ENCODE measurements around the gene TAF11L6. TPM values are rescaled to one million over a fixed set of nuclear protein-coding genes. Genes with fewer than 3 reads are reported as not detected.
"Not testable (repeated sequence)": the region's sequence is repeated elsewhere in the genome, so short reads cannot be mapped to it uniquely, and the experiment has no call there.

Gene TAF11L6
- total RNA-seq = not detected

- H3K27me3 Mint-ChIP-seq; H3K4me3 Mint-ChIP-seq; H3K36me3 Mint-ChIP-seq (ENCODE audit: low read depth); H3K4me1 Mint-ChIP-seq; H3K9me3 Mint-ChIP-seq; DNase-seq; H3K27ac Mint-ChIP-seq; POLR2A ChIA-PET; CTCF ChIA-PET: not testable (repeated sequence)
Measured at GRCh38 chr5:17528369-17528768, at the start of gene TAF11L6. TAF11L6 (plus strand) TSS chr5:17528669.

- POLR2A ChIA-PET = no interaction called here
- no peak for DNase-seq
- Mint-ChIP-seq H3K4me1 (no peaks in the 10 kb centered on the region), H3K27ac (no peak overlapping the region), H3K4me3 (no peak overlapping the region), H3K9me3 (peaks cover 4% of the 10 kb centered on the region), H3K36me3 (ENCODE audit: low read depth) (no peaks in the 10 kb centered on the region), H3K27me3 (no peaks in the 10 kb centered on the region)
- CTCF ChIA-PET = no interaction called here
Measured at GRCh38 chr5:17481378-17481777, 47.1 kb upstream of the TAF11L6 start.

GRCh38 chr5:17482790-17483189 lies 45.7 kb upstream of the TAF11L6 start:
- ChIA-PET CTCF (no interaction called here), POLR2A (no interaction called here)
- DNase-seq = no peak
- Mint-ChIP-seq H3K4me1 (no peaks in the 10 kb centered on the region), H3K27ac (no peak overlapping the region), H3K27me3 (no peaks in the 10 kb centered on the region), H3K9me3 (peaks cover 2% of the 10 kb centered on the region), H3K4me3 (no peak overlapping the region), H3K36me3 (ENCODE audit: low read depth) (no peaks in the 10 kb centered on the region)

GRCh38 chr5:17486464-17487173 lies 41.9 kb upstream of the TAF11L6 start:
- DNase-seq; CTCF ChIA-PET; H3K4me1 Mint-ChIP-seq; H3K9me3 Mint-ChIP-seq; H3K36me3 Mint-ChIP-seq (ENCODE audit: low read depth); H3K27me3 Mint-ChIP-seq; POLR2A ChIA-PET; H3K4me3 Mint-ChIP-seq; H3K27ac Mint-ChIP-seq: not testable (repeated sequence)

DNA sequence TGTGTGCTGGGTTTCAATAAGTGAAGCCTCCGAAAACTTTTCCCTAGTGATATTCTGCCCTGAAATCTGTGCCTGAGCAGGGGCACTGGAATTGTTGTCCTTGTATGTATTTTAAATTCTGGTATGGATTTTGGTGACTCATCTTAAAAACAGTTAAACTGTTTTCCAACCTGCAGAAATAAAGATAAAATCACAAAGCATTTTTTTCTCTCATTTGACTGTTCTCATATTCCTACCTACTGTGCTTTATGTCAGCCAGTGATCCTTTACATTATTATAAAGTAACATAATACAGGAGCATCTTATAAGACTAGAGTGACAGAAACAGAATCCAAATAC lies 41.3 kb upstream of the TAF11L6 start:
- peaks cover 3% of the 10 kb centered on the region for H3K9me3 Mint-ChIP-seq
- no peaks in the 10 kb centered on the region for H3K36me3 Mint-ChIP-seq (ENCODE audit: low read depth)
- no peak for DNase-seq
- H3K27me3 Mint-ChIP-seq = no peaks in the 10 kb centered on the region
- ChIA-PET POLR2A (no interaction called here), CTCF (no interaction called here)
- H3K4me3 Mint-ChIP-seq = no peak overlapping the region
- no peak overlapping the region for H3K27ac Mint-ChIP-seq
- no peaks in the 10 kb centered on the region for H3K4me1 Mint-ChIP-seq

DNA sequence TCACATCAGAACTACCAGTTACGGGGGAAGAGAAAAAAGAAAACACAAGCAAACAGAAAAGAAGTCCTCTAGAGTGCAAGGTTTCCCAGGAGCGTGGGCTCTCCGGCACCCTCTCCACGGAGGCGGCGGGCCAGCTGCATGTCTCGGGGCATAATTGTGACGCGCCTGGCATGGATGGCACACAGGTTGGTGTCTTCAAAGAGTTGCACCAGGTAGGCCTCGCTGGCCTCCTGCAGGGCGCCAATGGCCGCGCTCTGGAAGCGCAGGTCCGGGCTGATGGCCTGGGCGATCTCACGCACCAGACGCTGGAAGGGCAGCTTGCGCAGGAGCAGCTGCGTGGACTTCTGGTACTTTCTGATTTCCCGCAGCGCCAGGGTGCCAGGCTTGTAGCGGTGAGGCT lies 37.2 kb upstream of the TAF11L6 start:
- H3K9me3 Mint-ChIP-seq = peaks cover 21% of the 10 kb centered on the region
- DNase-seq; H3K4me1 Mint-ChIP-seq; H3K4me3 Mint-ChIP-seq; H3K36me3 Mint-ChIP-seq (ENCODE audit: low read depth); H3K27ac Mint-ChIP-seq; H3K27me3 Mint-ChIP-seq; POLR2A ChIA-PET; CTCF ChIA-PET: not testable (repeated sequence)

DNA sequence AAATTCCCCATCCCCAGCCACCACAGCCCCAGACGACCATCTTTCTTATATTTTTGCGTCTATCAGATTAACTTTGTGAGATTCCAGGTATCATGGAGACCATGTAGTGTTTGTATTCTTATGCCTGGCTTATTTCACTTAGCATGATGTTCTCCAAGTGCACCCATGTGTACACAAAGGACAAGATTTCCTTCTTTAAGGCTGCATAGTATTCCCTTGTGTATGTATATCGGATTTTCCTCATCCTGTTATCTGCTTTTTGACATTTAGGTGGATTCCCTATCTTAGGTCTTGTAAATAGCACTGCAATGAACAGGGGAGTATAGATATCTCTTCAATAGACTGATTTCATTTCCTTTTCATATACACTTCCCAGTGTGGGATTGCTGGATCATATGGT lies 35.7 kb upstream of the TAF11L6 start:
- ChIA-PET CTCF (no interaction called here), POLR2A (no interaction called here)

GRCh38 chr5:17497446-17497845 lies 31.0 kb upstream of the TAF11L6 start:
- no peak overlapping the region for H3K4me3 Mint-ChIP-seq
- H3K27ac Mint-ChIP-seq = no peak overlapping the region
- H3K36me3 Mint-ChIP-seq (ENCODE audit: low read depth) = no peaks in the 10 kb centered on the region
- no peaks in the 10 kb centered on the region for H3K4me1 Mint-ChIP-seq
- peaks cover 17% of the 10 kb centered on the region for H3K9me3 Mint-ChIP-seq
- DNase-seq = no peak
- CTCF ChIA-PET = no interaction called here
- H3K27me3 Mint-ChIP-seq = no peaks in the 10 kb centered on the region
- POLR2A ChIA-PET = no interaction called here

More for the DNA sequence above, 35.7 kb upstream of the TAF11L6 start:
- no peak for DNase-seq
- peaks cover 21% of the 10 kb centered on the region for H3K9me3 Mint-ChIP-seq
- H3K27me3 Mint-ChIP-seq = no peaks in the 10 kb centered on the region
- H3K27ac Mint-ChIP-seq = no peak overlapping the region
- no peak overlapping the region for H3K4me3 Mint-ChIP-seq
- H3K4me1 Mint-ChIP-seq = no peaks in the 10 kb centered on the region
- no peaks in the 10 kb centered on the region for H3K36me3 Mint-ChIP-seq (ENCODE audit: low read depth)

DNA sequence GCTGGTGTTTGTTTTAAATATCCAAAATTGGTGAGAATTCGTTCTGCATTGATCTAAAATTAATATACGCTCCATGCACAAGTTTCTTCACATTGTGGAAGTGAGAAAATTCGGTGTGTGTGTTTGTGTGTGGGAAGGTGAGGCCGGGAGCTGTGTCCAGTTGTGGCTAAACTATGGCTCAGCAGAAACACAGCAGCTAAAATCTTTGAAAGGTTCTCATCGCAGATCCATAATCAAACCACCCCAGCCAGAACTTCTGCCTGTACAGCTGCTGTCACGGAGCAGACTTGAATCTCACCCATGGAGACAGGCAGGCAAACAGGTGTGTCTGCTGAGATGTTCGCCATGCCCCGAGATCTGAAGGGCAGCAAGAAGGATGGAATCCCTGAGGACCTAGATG lies 30.5 kb upstream of the TAF11L6 start, which contains the start of gene TAF11L2:
TSS of gene TAF11L2 (plus strand) at position 301 of the 400 bp plus-strand sequence.
- H3K36me3 Mint-ChIP-seq (ENCODE audit: low read depth); POLR2A ChIA-PET; CTCF ChIA-PET; H3K27ac Mint-ChIP-seq; H3K4me3 Mint-ChIP-seq; H3K4me1 Mint-ChIP-seq; H3K27me3 Mint-ChIP-seq; DNase-seq: not testable (repeated sequence)
- H3K9me3 Mint-ChIP-seq = peaks cover 17% of the 10 kb centered on the region

- Mint-ChIP-seq H3K4me1 (no peaks in the 10 kb centered on the region), H3K9me3 (peaks cover 5% of the 10 kb centered on the region), H3K4me3 (no peak overlapping the region), H3K27ac (no peak overlapping the region), H3K36me3 (ENCODE audit: low read depth) (no peaks in the 10 kb centered on the region), H3K27me3 (no peaks in the 10 kb centered on the region)
- DNase-seq = no peak
- ChIA-PET CTCF (no interaction called here), POLR2A (no interaction called here)
Measured at GRCh38 chr5:17511775-17512325, 16.6 kb upstream of the TAF11L6 start.

DNA sequence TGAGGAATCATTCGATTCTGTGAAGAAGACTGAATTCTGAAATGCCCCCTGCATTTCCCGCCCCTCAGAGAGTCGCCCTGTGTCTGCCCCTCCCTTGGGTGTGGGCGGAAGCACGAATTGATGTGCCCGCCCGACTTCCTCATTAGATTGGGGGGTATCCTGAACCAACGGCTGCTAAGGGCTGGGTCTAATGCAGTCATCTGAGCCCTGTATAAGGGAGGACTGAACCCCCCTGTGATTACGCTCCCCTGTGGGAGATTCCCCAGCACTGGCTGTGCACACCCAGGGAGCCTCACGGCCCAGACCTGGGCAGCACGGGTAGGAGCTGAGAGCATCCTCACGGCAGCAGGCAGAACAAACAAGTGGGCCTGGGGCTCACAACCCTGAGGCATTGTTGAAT lies 10.9 kb upstream of the TAF11L6 start:
- H3K27me3 Mint-ChIP-seq; CTCF ChIA-PET; H3K36me3 Mint-ChIP-seq (ENCODE audit: low read depth); H3K27ac Mint-ChIP-seq; H3K9me3 Mint-ChIP-seq; H3K4me1 Mint-ChIP-seq; DNase-seq; POLR2A ChIA-PET; H3K4me3 Mint-ChIP-seq: not testable (repeated sequence)

GRCh38 chr5:17518067-17518466 lies 10.4 kb upstream of the TAF11L6 start, which contains the start of gene TAF11L3:
TAF11L3 (plus strand) TSS chr5:17518367.
- CTCF ChIA-PET; H3K27ac Mint-ChIP-seq; H3K4me3 Mint-ChIP-seq; POLR2A ChIA-PET; H3K4me1 Mint-ChIP-seq; H3K9me3 Mint-ChIP-seq; H3K27me3 Mint-ChIP-seq; DNase-seq; H3K36me3 Mint-ChIP-seq (ENCODE audit: low read depth): not testable (repeated sequence)

- H3K4me1 Mint-ChIP-seq; H3K36me3 Mint-ChIP-seq (ENCODE audit: low read depth); CTCF ChIA-PET; H3K27me3 Mint-ChIP-seq; DNase-seq; POLR2A ChIA-PET; H3K4me3 Mint-ChIP-seq; H3K9me3 Mint-ChIP-seq; H3K27ac Mint-ChIP-seq: not testable (repeated sequence)
Measured at GRCh38 chr5:17519508-17519907, 9.0 kb upstream of the TAF11L6 start.

GRCh38 chr5:17521501-17521900 lies 7.0 kb upstream of the TAF11L6 start, which contains the start of gene TAF11L4:
TAF11L4 (plus strand) TSS chr5:17521801.
- H3K4me3 Mint-ChIP-seq; CTCF ChIA-PET; H3K4me1 Mint-ChIP-seq; H3K27ac Mint-ChIP-seq; H3K27me3 Mint-ChIP-seq; H3K36me3 Mint-ChIP-seq (ENCODE audit: low read depth); DNase-seq; POLR2A ChIA-PET; H3K9me3 Mint-ChIP-seq: not testable (repeated sequence)
